ENCODE data around the gene PDXP. TPM values are rescaled to one million over a fixed set of nuclear protein-coding genes. Genes with fewer than 3 reads are reported as not detected.

Gene PDXP
- total and polyA plus RNA-seq, 2 of the 4 experiments (the other 2 are of a cell fraction) = 5.4 to 24.1 TPM

DNA sequence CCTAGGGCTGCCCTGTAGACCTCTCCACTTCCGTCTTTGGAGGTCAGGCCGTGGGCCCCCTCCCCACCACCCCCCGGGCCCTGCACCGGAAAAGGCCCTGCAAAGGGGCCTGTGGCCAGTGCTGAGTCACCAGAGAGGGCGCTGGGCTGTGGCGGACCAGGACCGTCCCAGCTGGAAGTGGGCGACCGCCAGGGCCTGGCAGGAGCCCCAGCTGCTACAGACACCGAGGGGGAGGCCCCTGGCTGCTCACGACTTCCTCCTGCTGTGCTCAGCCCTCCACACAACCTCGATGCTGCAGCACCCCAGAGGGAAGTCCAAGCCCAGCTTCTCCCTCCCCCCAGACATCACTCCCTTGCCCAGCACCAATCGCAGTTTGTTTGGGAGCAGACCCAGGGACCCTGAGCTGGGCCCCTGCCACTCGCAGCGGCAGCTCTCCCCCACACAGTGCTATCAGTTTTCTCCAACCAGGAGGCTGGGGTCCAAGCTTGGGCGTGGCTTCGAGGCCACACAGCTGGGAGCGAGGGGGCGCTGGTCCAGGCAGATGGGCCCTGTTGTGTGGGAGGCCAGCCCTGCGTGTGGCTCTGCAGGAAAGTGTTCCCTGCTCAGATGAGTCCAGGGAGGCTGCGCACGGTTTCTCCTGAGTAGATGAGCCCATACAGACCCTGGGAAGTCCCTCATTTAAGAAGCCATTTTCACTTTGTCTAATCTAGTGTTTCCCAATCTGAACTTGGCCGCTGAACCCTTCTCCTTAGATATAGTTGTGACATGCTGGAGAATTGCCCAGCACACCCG is 24.7 kb upstream of the PDXP start (continued):
- TF ChIP-seq RFX5 (IDR thresholded peaks at IDR 0.05; ENCODE audit: low read depth, low read length) = no peak

DNA sequence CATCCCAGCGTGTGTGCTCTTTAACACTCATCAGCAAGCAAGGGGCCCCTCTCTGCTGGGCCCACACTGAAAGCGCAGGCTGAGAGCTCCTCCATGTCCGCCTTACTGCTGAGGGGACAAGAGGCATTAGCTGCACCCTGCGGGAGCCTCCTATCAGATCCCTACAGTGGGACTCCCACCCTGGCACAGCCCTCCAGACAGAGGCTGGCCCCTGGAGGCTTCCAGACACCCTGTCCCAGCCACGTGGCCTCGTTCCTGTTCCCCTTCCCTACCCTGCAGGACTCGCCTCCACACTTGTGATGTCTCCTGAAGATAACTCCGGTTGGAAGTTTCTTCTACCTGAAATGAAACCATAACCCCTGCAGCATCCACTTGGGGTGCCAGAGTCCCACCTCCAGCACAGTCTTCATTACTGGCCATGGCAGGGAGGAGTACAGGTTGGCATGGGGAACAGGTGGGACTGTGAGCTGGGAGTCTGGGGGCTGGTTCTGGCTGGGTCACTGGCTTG is 24.1 kb upstream of the PDXP start:
- Histone ChIP-seq H3K36me3 (ENCODE audit: control insufficient read depth, insufficient read depth, low read length) (peaks cover 18% of the 10 kb centered on the region; the same call in 1 of the 2 replicates), H2AFZ (replicated peaks; ENCODE audit: low read length, poor library complexity) (peak overlapping the region; percentile 90), H2AK5ac (ENCODE audit: low read depth, low read length) (peak overlapping the region; percentile 96), H3K4me2 (ENCODE audit: low read depth, low read length) (peak overlapping the region; percentile 37), H2BK120ac (ENCODE audit: low read depth, low read length) (peak overlapping the region; percentile 89), H3K56ac (ENCODE audit: extremely low read depth, insufficient read depth, low read length) (peak overlapping the region; percentile 72), H3K23ac (ENCODE audit: low read depth, low read length) (peak overlapping the region; percentile 86), H3K14ac (replicated peaks; ENCODE audit: low read depth, low read length) (peak overlapping the region; percentile 91), H3K79me1 (ENCODE audit: low read depth in 1 of 2, low read length in 2 of 2) (peaks cover 0 to 50% of the 10 kb centered on the region in 2 experiments; a peak in 2 of 4 replicates), H2BK5ac (ENCODE audit: low read depth, low read length, poor library complexity, severe bottlenecking) (peak overlapping the region; percentile 89), H2AK9ac (replicated peaks; ENCODE audit: low read depth, low read length, poor library complexity) (peak overlapping the region; percentile 97), H3K9ac (ENCODE audit: low read depth, low read length) (peak overlapping the region; percentile 41), H3K9me1 (ENCODE audit: insufficient read depth, low read length) (peaks cover 19% of the 10 kb centered on the region), H2BK15ac (ENCODE audit: low read depth, low read length) (peak overlapping the region; percentile 86; the same call in 2 of the 3 replicates), H3K4ac (ENCODE audit: low read depth, low read length) (peak overlapping the region; percentile 96), H3K4me1 (ENCODE audit: control insufficient read depth, insufficient read depth, low read length) (peaks cover 40% of the 10 kb centered on the region), H4K8ac (ENCODE audit: low read depth in 2 of 2, low read length in 2 of 2) (peak overlapping the region; percentile 84 to 99), H3K27ac (ENCODE audit: insufficient read depth, low read length) (peak overlapping the region; percentile 97), H3K4me3 (ENCODE audit: insufficient read depth, low read depth, low read length) (no peak overlapping the region), H3K9me3 (ENCODE audit: control insufficient read depth, insufficient read depth, low read length) (no peaks in the 10 kb centered on the region), H4K5ac (ENCODE audit: low read depth, low read length) (peak overlapping the region; percentile 42), H2BK20ac (ENCODE audit: low read depth, low read length) (peak overlapping the region; percentile 68), H4K20me1 (ENCODE audit: insufficient read depth, low read length) (no peaks in the 10 kb centered on the region), H3K27me3 (ENCODE audit: control insufficient read depth, insufficient read depth, low read length) (no peaks in the 10 kb centered on the region), H3K18ac (ENCODE audit: low read depth, low read length) (peak overlapping the region; percentile 35), H4K91ac (ENCODE audit: insufficient read depth, low read depth, low read length) (peak overlapping the region; percentile 75)
- ChIA-PET POLR2A (ENCODE audit: unreplicated experiment) (interaction anchor here (0.9 to 1.1 kb wide), 3 partner anchors 26 to 41 kb away, joined by 3 read pairs; partner anchors contain the start of genes GGA1 and LGALS1), CTCF (interaction anchor here (1.0 to 3.0 kb wide), 4 partner anchors 9 to 159 kb away, joined by 3 to 12 read pairs (median 6); no protein-coding TSS in a partner anchor)
- ATAC-seq (ENCODE audit: low read depth) = peak; percentile 5
- dilution Hi-C loops (cut with HindIII; ENCODE audit: low sequenced_read_pairs, unreplicated experiment) = no loop called here
- DNase-seq = no peak
- BruUV-seq (replicated peaks) = no TSS peak
- WGBS, 2 experiments (ENCODE audit: extremely low coverage in 2 of 2, insufficient read length in 1 of 2) = 0% methylated on average over 2 of the region's 8 CpGs; no CpG with 5 or more reads in 1 of the 2 experiments
- in situ Hi-C loops (cut with MboI; ENCODE audit: low sequenced_read_pairs) = no loop called here
- intact Hi-C loops (cut with micrococcal nuclease) = no loop called here
- TF ChIP-seq BHLHE40 (IDR thresholded peaks at IDR 0.05; ENCODE audit: low read depth, low read length) = no peak
- TF ChIP-seq NFE2L2 (IDR thresholded peaks at IDR 0.05; ENCODE audit: low read depth, low read length) = no peak
- 0 out of 2 replicates have a peak, but pooled peaks have one; percentile 15 for TF ChIP-seq RAD21 (IDR thresholded peaks at IDR 0.05; ENCODE audit: low read length)
- TF ChIP-seq MXI1 (IDR thresholded peaks at IDR 0.05; ENCODE audit: borderline replicate concordance, low read depth, low read length) = 0 out of 2 replicates have a peak, but pooled peaks have one; percentile 10
- no peak for TF ChIP-seq RFX5 (IDR thresholded peaks at IDR 0.05; ENCODE audit: low read depth, low read length)
- TF ChIP-seq, protein P1, sequence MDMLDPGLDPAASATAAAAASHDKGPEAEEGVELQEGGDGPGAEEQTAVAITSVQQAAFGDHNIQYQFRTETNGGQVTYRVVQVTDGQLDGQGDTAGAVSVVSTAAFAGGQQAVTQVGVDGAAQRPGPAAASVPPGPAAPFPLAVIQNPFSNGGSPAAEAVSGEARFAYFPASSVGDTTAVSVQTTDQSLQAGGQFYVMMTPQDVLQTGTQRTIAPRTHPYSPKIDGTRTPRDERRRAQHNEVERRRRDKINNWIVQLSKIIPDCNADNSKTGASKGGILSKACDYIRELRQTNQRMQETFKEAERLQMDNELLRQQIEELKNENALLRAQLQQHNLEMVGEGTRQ (IDR thresholded peaks at IDR 0.05; ENCODE audit: low read depth, low read length) = no peak
- no peak for TF ChIP-seq POLR2A (IDR thresholded peaks at IDR 0.05; ENCODE audit: low read depth, low read length)
- no peak for TF ChIP-seq SMC3 (IDR thresholded peaks at IDR 0.05; ENCODE audit: low read depth, low read length)
- TF ChIP-seq, protein P2, sequence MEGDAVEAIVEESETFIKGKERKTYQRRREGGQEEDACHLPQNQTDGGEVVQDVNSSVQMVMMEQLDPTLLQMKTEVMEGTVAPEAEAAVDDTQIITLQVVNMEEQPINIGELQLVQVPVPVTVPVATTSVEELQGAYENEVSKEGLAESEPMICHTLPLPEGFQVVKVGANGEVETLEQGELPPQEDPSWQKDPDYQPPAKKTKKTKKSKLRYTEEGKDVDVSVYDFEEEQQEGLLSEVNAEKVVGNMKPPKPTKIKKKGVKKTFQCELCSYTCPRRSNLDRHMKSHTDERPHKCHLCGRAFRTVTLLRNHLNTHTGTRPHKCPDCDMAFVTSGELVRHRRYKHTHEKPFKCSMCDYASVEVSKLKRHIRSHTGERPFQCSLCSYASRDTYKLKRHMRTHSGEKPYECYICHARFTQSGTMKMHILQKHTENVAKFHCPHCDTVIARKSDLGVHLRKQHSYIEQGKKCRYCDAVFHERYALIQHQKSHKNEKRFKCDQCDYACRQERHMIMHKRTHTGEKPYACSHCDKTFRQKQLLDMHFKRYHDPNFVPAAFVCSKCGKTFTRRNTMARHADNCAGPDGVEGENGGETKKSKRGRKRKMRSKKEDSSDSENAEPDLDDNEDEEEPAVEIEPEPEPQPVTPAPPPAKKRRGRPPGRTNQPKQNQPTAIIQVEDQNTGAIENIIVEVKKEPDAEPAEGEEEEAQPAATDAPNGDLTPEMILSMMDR (conservative IDR thresholded peaks at IDR 0.05; ENCODE audit: low read depth, low read length) = peak; percentile 24; the same call in 1 of the 2 replicates
- TF ChIP-seq CEBPB (IDR thresholded peaks at IDR 0.05; ENCODE audit: low read depth, low read length) = no peak
- no peak for TF ChIP-seq MAZ (IDR thresholded peaks at IDR 0.05; ENCODE audit: borderline replicate concordance, low read depth, low read length)
- TF ChIP-seq RCOR1 (IDR thresholded peaks at IDR 0.05; ENCODE audit: insufficient replicate concordance, low read length) = no peak
- no peak for TF ChIP-seq MAFK (IDR thresholded peaks at IDR 0.05; ENCODE audit: low read depth, low read length)
